HepG2 (cell line): Measurements from ENCODE around the gene MTFR1L. TPM values are rescaled to one million over a fixed set of nuclear protein-coding genes. Genes with fewer than 3 reads are reported as not detected.
A peak's percentile ranks its signal among the peaks of the same experiment; 100 is the strongest.

Source experiments
- ATAC-seq: fragments of 200-7000 bp; cut with Tn5 transposase; 3 replicates; pipeline ENCODE4 v1.9.1; 2020; ENCODE audit warnings: mild to moderate bottlenecking, moderate library complexity
- BruUV-seq: library from RNA; stranded (reverse); fragments of 400-500 nt; replicated peaks from 2 replicates; lab custom pipeline; 2021; lab: Mats Ljungman, UMichigan
- CTCF ChIA-PET: fragments of 300-600 bp; formaldehyde crosslinking; extraction: SDS; loops from one replicate; lab custom pipeline; 2021; ENCODE audit warnings: low total read pairs, inconsistent platforms, low intra/inter-chr PET ratio; lab: Yijun Ruan, JAX
- POLR2A ChIA-PET: fragments of 350-600 bp; sonication (Branson Sonifier 250); formaldehyde crosslinking; loops from one replicate; lab custom pipeline; 2020; ENCODE audit warnings: antibody characterized with exemption, inconsistent platforms; lab: Yijun Ruan, JAX
- DNase-seq: peaks from one replicate; pipeline ENCODE4 v3.0.0-alpha.2; 2015; ENCODE audit warnings: low spot score
- FAIRE-seq: peaks from 3 replicates; lab custom pipeline; 2011; peaks lifted over from hg19 to GRCh38; lab: Jason Lieb, UNC
- H2AFZ ChIP-seq: one replicate; pipeline ENCODE4 v1.6.1; 2011; ENCODE audit warnings: low read length, inconsistent platforms
- H3K27ac ChIP-seq: fragments of 300-600 bp; 3 replicates; pipeline ENCODE4 v1.8.0; 2011; ENCODE audit warnings: mixed run types, mild to moderate bottlenecking, mixed read lengths, low read length, inconsistent platforms; ENCODE audit not compliant: insufficient read depth; ENCODE audit errors: extremely low read length
- H3K27me3 ChIP-seq, 2 experiments: fragments of 200-600 bp in 1 of 2; 2 replicates in 1 of 2; 3 replicates in 1 of 2; pipeline versions ENCODE4 v1.6.0 to v1.8.0; 2011; ENCODE audit warnings: low read length in 2 of 2, mild to moderate bottlenecking in 2 of 2, moderate library complexity in 2 of 2, inconsistent platforms in 1 of 2; ENCODE audit not compliant: insufficient read depth in 2 of 2, control insufficient read depth in 1 of 2
- H3K36me3 ChIP-seq, 2 experiments: fragments of 200-600 bp in 1 of 2; replicated peaks in 1 of 2; 2 replicates in 1 of 2; 3 replicates in 1 of 2; pipeline versions ENCODE4 v1.5.1 to v1.8.0; 2011; ENCODE audit warnings: low read length in 2 of 2, inconsistent platforms in 1 of 2; ENCODE audit not compliant: insufficient read depth in 2 of 2, control insufficient read depth in 1 of 2
- H3K4me1 ChIP-seq: 2 replicates; pipeline ENCODE4 v1.5.1; 2012; ENCODE audit warnings: low read length, inconsistent platforms; ENCODE audit not compliant: insufficient read depth
- H3K4me2 ChIP-seq: 2 replicates; pipeline ENCODE4 v1.6.0; 2011; ENCODE audit warnings: low read depth, low read length, inconsistent platforms
- H3K4me3 ChIP-seq, 3 experiments: fragments of 200-600 bp in 1 of 3; sonication (generic), shearing (Covaris generic) in 1 of 3; replicated peaks in 1 of 3; 2 replicates each; pipeline ENCODE4 v1.5.1; 2011 to 2016; ENCODE audit warnings: low read length in 3 of 3, inconsistent platforms in 2 of 3, low read depth in 2 of 3, mild to moderate bottlenecking in 2 of 3, control low read depth in 1 of 3, mixed read lengths in 1 of 3; ENCODE audit not compliant: insufficient read depth in 1 of 3
- H3K79me2 ChIP-seq: one replicate; pipeline ENCODE4 v1.6.1; 2011; ENCODE audit warnings: low read length, inconsistent platforms; ENCODE audit not compliant: insufficient read depth
- H3K9ac ChIP-seq: 2 replicates; pipeline ENCODE4 v1.6.0; 2011; ENCODE audit warnings: mild to moderate bottlenecking, low read depth, low read length, inconsistent platforms; ENCODE audit not compliant: insufficient read depth
- H3K9me3 ChIP-seq: 2 replicates; pipeline ENCODE4 v1.5.1; 2012; ENCODE audit warnings: mild to moderate bottlenecking, low read length
- H4K20me1 ChIP-seq: 2 replicates; pipeline ENCODE4 v1.6.0; 2011; ENCODE audit warnings: inconsistent platforms, mild to moderate bottlenecking, low read length, moderate library complexity; ENCODE audit not compliant: insufficient read depth
- ELF4 ChIP-seq: sonication (generic); formaldehyde crosslinking; IDR thresholded peaks from 2 replicates; pipeline ENCODE4 v1.5.0; 2020; ENCODE audit warnings: missing genetic modification reagents, mild to moderate bottlenecking, moderate library complexity, borderline replicate concordance
- FOXM1 ChIP-seq: sonication (generic); formaldehyde crosslinking; IDR thresholded peaks from 2 replicates; pipeline ENCODE4 v1.5.0; 2020; ENCODE audit warnings: missing genetic modification reagents
- HNF4A ChIP-seq: sonication (generic); formaldehyde crosslinking; IDR thresholded peaks from 2 replicates; pipeline ENCODE4 v1.4.0; 2020; ENCODE audit warnings: missing genetic modification reagents
- MAZ ChIP-seq, 2 experiments: sonication (generic) in 1 of 2; formaldehyde crosslinking in 1 of 2; IDR thresholded peaks; 2 replicates each; pipeline versions ENCODE4 v1.5.0 to v1.6.1; 2012 to 2020; ENCODE audit warnings: low read depth in 2 of 2, mild to moderate bottlenecking in 2 of 2, borderline replicate concordance in 1 of 2, improper control_type of control experiment in 1 of 2, low read length in 1 of 2, missing genetic modification reagents in 1 of 2, moderate library complexity in 1 of 2
- NR2C2 ChIP-seq: sonication (generic); formaldehyde crosslinking; IDR thresholded peaks from 2 replicates; pipeline ENCODE4 v1.4.0; 2020; ENCODE audit warnings: missing genetic modification reagents, mild to moderate bottlenecking, moderate library complexity, borderline replicate concordance
- PCBP1 ChIP-seq: fragments of 200-400 bp; formaldehyde crosslinking; IDR thresholded peaks from 2 replicates; pipeline ENCODE4 v1.6.1; 2017; ENCODE audit warnings: mild to moderate bottlenecking, low read depth, low read length, borderline replicate concordance
- ZFP82 ChIP-seq: sonication (generic); formaldehyde crosslinking; IDR thresholded peaks from 2 replicates; pipeline ENCODE4 v1.5.1; 2020; ENCODE audit warnings: mild to moderate bottlenecking, missing genetic modification reagents, borderline replicate concordance
- ZNF629 ChIP-seq: sonication (generic); formaldehyde crosslinking; conservative IDR thresholded peaks from 2 replicates; pipeline ENCODE4 v1.5.0; 2020; ENCODE audit warnings: missing genetic modification reagents
- ZNF7 ChIP-seq: IDR thresholded peaks from 2 replicates; pipeline ENCODE4 v1.6.1; 2016; ENCODE audit warnings: missing biosample characterization, missing genetic modification reagents
- ZNF782 ChIP-seq: sonication (generic); formaldehyde crosslinking; IDR thresholded peaks from 2 replicates; pipeline ENCODE4 v1.4.0; 2020; ENCODE audit warnings: missing genetic modification reagents, mild to moderate bottlenecking, borderline replicate concordance
- WGBS: methylation state at CpG from one replicate; pipeline ENCODE4 v1.1.6; 2017; ENCODE audit warnings: low lambda C conversion rate; 5-methylcytosine and 5-hydroxymethylcytosine counted together
- in situ Hi-C: cut with HindIII; loops from 2 replicates; pipeline ENCODE4 v1.10.0; 2017; ENCODE audit warnings: low pct_unique_long_range_greater_than_20kb; ENCODE audit not compliant: extremely low pct_ligation_motif_present
- intact Hi-C: fragments of 100-400 bp; cut with micrococcal nuclease; formaldehyde crosslinking; loops from one replicate; pipeline ENCODE4 v1.10.0; 2022; ENCODE audit not compliant: unreplicated experiment
- polyA plus RNA-seq, 8 experiments: library from polyadenylated mRNA; depleted of rRNA in 3 of 8; stranded (reverse) in 7 of 8; unstranded in 1 of 8; fragments of >200 nt; fragmentation: Illumina TruSeq in 4 of 8; extraction: Trizol in 4 of 8; gene quantifications; 2 replicates each; pipeline versions ENCODE4 v1.2.1 to v1.2.3, GENCODE V29; 2011 to 2016; ENCODE audit warnings: low read depth in 4 of 8, missing spikeins in 1 of 8, mixed read lengths in 1 of 8; ENCODE audit not compliant: insufficient read depth in 1 of 8
- total RNA-seq, 5 experiments: library from RNA; depleted of rRNA; stranded (reverse); fragments of >200 nt; fragmentation: Illumina TruSeq; extraction: Trizol; gene quantifications; 2 replicates each; pipeline ENCODE4 v1.2.3, GENCODE V29; 2016; ENCODE audit warnings: low read depth in 1 of 5
- TF ChIP-seq, protein P1 (sequence below), 2 experiments: fragments of 450-650 bp in 1 of 2; sonication (generic) in 1 of 2; formaldehyde crosslinking in 1 of 2; IDR thresholded peaks; 2 replicates each; pipeline versions ENCODE4 v1.6.1 to v1.8.0; 2016 to 2022; ENCODE audit warnings: antibody characterized with exemption in 1 of 2, mild to moderate bottlenecking in 1 of 2, missing genetic modification reagents in 1 of 2

Gene MTFR1L
- total and polyA plus RNA-seq, 2 of the 13 experiments (the other 11 are each of a cell fraction or from before 2014, with no cell fraction given): 38.0 to 55.7 TPM

DNA sequence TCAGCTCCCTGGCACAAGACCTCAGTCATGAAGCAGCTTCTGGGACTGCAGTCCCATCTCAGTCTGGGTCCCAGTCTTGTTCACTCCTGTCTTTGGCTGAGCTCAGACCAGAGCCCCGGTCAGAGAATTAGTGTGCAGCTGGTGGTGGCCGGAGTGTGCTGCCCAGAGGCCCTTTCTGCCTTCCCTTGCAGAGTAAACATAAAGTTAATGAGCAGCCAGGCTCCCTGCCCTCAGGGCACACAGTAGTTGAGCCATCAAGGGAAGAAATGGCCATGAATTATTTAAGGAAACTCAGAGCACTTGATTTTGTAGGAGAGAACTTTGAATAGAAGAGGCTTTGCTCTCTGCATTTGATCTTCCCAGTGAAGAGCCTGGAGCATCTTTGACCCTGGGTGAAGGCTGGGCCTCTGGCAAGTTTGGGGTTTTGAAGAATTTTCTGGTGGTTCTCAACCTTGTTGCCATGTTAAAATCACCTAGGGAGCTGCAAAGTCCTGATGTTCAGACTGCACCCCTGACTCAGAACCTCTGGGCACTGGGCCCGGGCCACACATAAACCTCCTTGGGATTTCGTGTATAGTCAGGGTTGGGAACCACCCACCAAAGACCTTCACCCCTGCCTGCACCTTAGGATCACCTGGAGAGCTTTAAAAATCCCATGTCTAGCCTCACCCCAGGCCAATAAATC, 46.2 kb upstream of the MTFR1L start (continued):
- TF ChIP-seq FOXM1 (CRISPR knock-in tag) (no peak), NR2C2 (CRISPR knock-in tag) (0 out of 2 replicates have a peak, but pooled peaks have one; percentile 24)

DNA sequence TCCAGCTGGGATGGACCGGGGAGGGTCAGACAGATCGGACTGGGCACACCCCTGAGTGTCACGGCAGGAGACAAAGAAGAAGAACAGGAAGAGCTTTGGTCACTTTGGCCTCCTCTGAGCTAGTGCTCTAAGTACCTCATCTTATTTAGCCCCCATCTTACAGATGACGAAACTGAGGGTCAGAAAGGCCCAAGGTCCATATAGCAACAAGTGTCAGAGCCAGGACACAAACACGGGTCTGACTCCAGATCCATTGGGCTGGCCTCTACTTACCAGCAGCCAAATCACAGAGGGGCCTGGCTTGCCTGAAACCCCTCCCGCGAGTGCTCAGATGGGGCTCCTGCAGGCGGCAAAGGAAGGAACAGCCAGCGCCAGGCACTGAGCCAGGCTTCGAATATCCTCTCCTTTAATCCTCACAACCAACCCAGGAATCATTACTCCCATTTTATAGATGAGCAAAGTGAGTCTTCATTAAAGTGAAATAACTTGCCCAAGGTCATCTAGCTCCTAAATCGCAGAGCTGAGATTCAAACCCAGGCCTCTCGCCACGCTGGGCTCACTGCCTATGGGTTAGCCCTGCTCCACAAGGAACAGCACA, 45.4 kb upstream of the MTFR1L start:
- Histone ChIP-seq H3K9me3 (no peaks in the 10 kb centered on the region), H3K79me2 (no peaks in the 10 kb centered on the region), H3K36me3 (no peaks in the 10 kb centered on the region), H2AFZ (no peak overlapping the region), H3K4me1 (peaks cover 63% of the 10 kb centered on the region), H3K27me3 (peaks cover 7 to 41% of the 10 kb centered on the region in 2 experiments), H4K20me1 (no peaks in the 10 kb centered on the region), H3K9ac (no peak overlapping the region), H3K4me3 (peak overlapping the region in 1 of 3 experiments; percentile 27; a peak in 1 of 6 replicates), H3K27ac (peak overlapping the region; percentile 28), H3K4me2 (peak overlapping the region; percentile 93)
- FAIRE-seq (no peak), ATAC-seq (no peak), DNase-seq (no peak)
- intact Hi-C loops: loop anchor here (10.0 kb wide), 1 partner anchor 80 kb away; no protein-coding TSS in a partner anchor
- ChIA-PET CTCF (interaction anchor here (1.2 kb wide), 1 partner anchor 16 kb away, joined by 3 read pairs; no protein-coding TSS in a partner anchor), POLR2A (interaction anchor here (1.2 to 1.7 kb wide), 3 partner anchors 25 to 46 kb away, joined by 3 to 7 read pairs (median 4); partner anchors contain the start of gene MTFR1L)
- BruUV-seq: no TSS peak
- in situ Hi-C loops: no loop called here
- WGBS: 34% methylated on average over 9 of the region's 13 CpGs
- TF ChIP-seq ZNF7 (CRISPR knock-in tag) (no peak), PCBP1 (no peak), ZNF782 (no peak), ZNF629 (CRISPR knock-in tag) (peak; percentile 89), MAZ (IDR thresholded peaks at IDR 0.05; ENCODE audit: borderline replicate concordance, low read depth, low read length) (no peak), MAZ (CRISPR knock-in tag; IDR thresholded peaks at IDR 0.05; ENCODE audit: low read depth) (no peak), ELF4 (CRISPR knock-in tag) (no peak), HNF4A (CRISPR knock-in tag) (0 out of 2 replicates have a peak, but pooled peaks have one; percentile 4), ZFP82 (CRISPR knock-in tag) (no peak)
- TF ChIP-seq, protein P1, sequence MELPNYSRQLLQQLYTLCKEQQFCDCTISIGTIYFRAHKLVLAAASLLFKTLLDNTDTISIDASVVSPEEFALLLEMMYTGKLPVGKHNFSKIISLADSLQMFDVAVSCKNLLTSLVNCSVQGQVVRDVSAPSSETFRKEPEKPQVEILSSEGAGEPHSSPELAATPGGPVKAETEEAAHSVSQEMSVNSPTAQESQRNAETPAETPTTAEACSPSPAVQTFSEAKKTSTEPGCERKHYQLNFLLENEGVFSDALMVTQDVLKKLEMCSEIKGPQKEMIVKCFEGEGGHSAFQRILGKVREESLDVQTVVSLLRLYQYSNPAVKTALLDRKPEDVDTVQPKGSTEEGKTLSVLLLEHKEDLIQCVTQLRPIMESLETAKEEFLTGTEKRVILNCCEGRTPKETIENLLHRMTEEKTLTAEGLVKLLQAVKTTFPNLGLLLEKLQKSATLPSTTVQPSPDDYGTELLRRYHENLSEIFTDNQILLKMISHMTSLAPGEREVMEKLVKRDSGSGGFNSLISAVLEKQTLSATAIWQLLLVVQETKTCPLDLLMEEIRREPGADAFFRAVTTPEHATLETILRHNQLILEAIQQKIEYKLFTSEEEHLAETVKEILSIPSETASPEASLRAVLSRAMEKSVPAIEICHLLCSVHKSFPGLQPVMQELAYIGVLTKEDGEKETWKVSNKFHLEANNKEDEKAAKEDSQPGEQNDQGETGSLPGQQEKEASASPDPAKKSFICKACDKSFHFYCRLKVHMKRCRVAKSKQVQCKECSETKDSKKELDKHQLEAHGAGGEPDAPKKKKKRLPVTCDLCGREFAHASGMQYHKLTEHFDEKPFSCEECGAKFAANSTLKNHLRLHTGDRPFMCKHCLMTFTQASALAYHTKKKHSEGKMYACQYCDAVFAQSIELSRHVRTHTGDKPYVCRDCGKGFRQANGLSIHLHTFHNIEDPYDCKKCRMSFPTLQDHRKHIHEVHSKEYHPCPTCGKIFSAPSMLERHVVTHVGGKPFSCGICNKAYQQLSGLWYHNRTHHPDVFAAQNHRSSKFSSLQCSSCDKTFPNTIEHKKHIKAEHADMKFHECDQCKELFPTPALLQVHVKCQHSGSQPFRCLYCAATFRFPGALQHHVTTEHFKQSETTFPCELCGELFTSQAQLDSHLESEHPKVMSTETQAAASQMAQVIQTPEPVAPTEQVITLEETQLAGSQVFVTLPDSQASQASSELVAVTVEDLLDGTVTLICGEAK (IDR thresholded peaks at IDR 0.05): no peak
- TF ChIP-seq, protein P1 (CRISPR knock-in tag; IDR thresholded peaks at IDR 0.05): no peak
